Measurements from ENCODE around the gene RFFL. TPM values are rescaled to one million over a fixed set of nuclear protein-coding genes. Genes with fewer than 3 reads are reported as not detected.

Gene RFFL
- total and polyA plus RNA-seq, 8 donors: 3.6 to 24.4 (median 16.7) TPM

DNA sequence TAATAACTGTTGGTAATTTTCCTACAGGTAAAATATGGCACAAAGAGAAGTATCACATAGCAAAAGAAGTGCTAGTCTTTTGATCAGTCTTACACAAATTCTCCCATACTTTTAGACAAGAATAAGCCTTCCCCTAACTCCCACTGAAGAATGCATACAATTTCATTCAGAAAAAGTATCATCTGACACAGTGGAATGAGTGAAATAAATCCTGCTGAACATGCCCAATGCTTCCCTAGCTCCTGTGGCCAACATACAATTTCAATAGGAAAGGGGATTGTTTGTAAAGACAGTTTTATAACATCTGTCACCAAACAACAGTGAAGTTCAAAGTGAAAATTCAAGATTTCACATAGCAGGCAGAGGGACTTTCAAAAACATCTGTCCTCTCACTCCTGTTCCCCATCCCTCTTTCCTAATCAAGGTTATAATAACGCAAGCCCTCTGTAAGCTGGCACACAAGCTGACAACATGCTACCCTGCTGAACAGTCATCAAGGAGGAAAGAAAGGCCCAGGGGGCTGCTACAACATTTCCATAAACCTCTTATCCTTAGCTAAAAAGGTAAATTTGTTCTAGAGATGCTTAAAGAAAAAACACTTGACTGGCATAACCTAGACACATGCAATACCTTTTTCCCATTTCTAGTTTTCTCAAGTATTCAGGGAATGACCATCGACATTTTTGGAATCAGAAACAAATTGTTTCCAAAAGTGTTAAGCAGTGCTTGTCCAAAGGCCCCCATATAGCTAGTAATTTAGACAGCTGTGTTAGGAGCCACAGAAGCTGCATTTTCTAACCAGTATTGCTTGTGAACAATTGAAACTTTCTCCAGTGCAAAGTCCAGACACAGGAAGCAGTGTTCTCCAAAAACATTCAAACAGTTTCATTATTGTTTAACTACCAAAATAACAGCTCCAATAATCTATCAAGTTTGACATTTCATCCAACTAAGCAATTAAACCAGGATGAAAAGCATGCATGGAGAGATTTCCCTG, 11.5 kb upstream of the RFFL start:
- H3K27ac ChIP-seq: peak overlapping the region in 3 of 4 donors; percentile 11 to 66 (median 64)
- DNase-seq (no peak), FAIRE-seq (no peak), ATAC-seq (peak; percentile 64 to 90 (median 82))
- no peaks in the 10 kb centered on the region for H3K9me3 ChIP-seq
- intact Hi-C loops (cut with DNase I): loop anchor here in 1 of 3 donors (5.0 kb wide), 1 partner anchor 73 kb away; no protein-coding TSS in a partner anchor
- WGBS, 2 donors: 11 to 18% methylated on average over 2 of the region's 2 CpGs
- no peaks in the 10 kb centered on the region for H3K27me3 ChIP-seq
- H3K4me3 ChIP-seq: peak overlapping the region in 1 of 4 donors; percentile 17
- H3K4me1 ChIP-seq: peaks cover 4 to 24% (median 23%) of the 10 kb centered on the region in 3 donors
- TF ChIP-seq, protein P1, sequence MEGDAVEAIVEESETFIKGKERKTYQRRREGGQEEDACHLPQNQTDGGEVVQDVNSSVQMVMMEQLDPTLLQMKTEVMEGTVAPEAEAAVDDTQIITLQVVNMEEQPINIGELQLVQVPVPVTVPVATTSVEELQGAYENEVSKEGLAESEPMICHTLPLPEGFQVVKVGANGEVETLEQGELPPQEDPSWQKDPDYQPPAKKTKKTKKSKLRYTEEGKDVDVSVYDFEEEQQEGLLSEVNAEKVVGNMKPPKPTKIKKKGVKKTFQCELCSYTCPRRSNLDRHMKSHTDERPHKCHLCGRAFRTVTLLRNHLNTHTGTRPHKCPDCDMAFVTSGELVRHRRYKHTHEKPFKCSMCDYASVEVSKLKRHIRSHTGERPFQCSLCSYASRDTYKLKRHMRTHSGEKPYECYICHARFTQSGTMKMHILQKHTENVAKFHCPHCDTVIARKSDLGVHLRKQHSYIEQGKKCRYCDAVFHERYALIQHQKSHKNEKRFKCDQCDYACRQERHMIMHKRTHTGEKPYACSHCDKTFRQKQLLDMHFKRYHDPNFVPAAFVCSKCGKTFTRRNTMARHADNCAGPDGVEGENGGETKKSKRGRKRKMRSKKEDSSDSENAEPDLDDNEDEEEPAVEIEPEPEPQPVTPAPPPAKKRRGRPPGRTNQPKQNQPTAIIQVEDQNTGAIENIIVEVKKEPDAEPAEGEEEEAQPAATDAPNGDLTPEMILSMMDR (IDR thresholded peaks at IDR 0.05): no peak
- H3K36me3 ChIP-seq: no peaks in the 10 kb centered on the region

DNA sequence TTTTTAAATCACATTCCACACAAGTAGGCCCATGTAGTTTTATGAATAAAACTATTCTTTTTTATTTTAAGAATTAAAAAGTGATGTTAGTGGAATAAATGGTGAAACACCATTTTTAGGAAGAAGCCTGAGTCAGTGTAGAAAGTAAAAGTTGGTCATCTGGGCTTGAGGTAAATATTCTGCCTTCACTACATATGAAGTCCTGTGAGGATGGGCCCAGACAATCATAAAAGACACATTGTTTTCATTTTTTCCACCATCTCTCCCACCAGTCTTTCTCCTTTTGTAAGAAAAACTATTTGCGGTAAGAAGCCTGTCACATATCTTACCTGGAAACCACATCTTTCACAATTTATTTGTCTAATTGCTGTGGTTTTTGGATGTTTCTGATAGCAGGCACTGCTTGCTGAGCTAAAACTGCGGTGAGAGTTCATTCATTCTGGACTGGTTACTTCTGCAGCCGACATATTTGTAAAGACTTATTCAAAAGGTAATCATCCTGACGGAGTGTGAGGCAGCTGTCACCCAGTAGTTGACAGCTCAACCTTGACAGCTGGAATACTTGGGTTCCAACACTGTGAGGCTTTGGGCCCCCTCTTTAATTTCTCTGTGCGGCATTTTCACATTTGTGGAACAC, 10.6 kb upstream of the RFFL start:
- Histone ChIP-seq H3K27ac (peak overlapping the region in 2 of 4 donors; percentile 64 to 66), H3K4me3 (no peak overlapping the region), H3K9me3 (no peaks in the 10 kb centered on the region), H3K4me1 (peaks cover 4 to 32% (median 30%) of the 10 kb centered on the region in 3 donors), H3K36me3 (no peaks in the 10 kb centered on the region), H3K27me3 (no peaks in the 10 kb centered on the region)
- intact Hi-C loops (cut with DNase I): no loop called here
- DNase-seq (no peak), FAIRE-seq (no peak), ATAC-seq (peak in 2 of 4 donors; percentile 22 to 24)
- TF ChIP-seq, protein P1 (IDR thresholded peaks at IDR 0.05): no peak
- WGBS, 2 donors: 34% methylated on average over 5 of the region's 5 CpGs

DNA sequence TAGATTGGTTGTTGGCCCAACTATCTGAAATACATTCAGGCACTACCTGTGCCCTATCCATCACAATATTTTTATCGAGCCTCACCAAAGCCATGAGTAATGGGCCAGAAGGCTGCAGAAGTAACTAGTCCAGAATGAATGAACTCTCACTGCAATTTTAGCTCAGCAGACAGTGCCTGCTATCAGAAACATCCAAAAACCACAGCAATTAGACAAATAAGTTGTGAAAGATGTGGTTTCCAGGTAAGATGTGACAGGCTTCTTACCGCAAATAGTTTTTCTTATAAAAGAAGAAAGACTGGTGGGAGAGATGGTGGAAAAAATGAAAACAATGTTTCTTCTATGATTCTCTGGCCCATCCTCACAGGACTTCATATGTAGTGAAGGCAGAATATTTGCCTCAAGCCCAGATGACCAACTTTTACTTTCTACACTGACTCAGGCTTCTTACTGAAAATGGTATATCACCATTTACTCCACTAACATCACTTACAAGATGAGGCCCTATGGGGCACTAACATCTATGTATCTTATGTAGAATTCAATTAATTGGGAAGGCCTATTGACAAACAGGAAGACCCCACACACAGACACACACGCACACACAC, 9.8 kb upstream of the RFFL start:
- H3K36me3 ChIP-seq: no peaks in the 10 kb centered on the region
- intact Hi-C loops (cut with DNase I): no loop called here
- FAIRE-seq (no peak), ATAC-seq (no peak), DNase-seq (no peak)
- H3K4me3 ChIP-seq: no peak overlapping the region
- H3K4me1 ChIP-seq: peaks cover 4 to 40% (median 38%) of the 10 kb centered on the region in 3 donors
- no peaks in the 10 kb centered on the region for H3K27me3 ChIP-seq
- H3K9me3 ChIP-seq: no peaks in the 10 kb centered on the region
- 86 to 91% methylated on average over 3 of the region's 3 CpGs for WGBS, 2 donors
- TF ChIP-seq, protein P1 (IDR thresholded peaks at IDR 0.05): no peak
- peak overlapping the region in 2 of 4 donors; percentile 64 to 66 for H3K27ac ChIP-seq

DNA sequence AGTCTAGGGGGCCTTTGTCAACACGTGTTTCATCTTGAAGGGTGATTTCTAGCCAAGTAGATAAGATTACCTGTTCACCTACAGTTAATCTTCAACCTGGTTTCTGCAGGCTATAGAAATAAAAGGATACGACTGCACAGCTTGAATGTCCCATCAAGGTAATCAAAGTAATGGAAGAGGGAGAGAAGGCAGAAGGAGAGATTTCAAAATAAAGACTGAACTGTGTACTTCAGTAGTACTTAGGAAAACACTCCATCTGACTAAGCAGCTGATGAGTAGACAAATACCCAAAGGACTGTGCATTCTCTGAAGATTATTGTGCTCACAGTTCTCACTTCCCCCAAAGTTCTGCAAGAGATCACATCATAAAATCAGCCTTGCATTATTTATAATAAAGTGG, 5.8 kb upstream of the RFFL start:
- no peak for DNase-seq
- no peak for FAIRE-seq
- Histone ChIP-seq H3K9me3 (no peaks in the 10 kb centered on the region), H3K36me3 (no peaks in the 10 kb centered on the region), H3K27ac (peak overlapping the region in 1 of 4 donors; percentile 31), H3K27me3 (no peaks in the 10 kb centered on the region), H3K4me1 (peaks cover 8 to 36% (median 34%) of the 10 kb centered on the region in 3 donors), H3K4me3 (no peak overlapping the region)
- 7 to 14% methylated on average over 2 of the region's 2 CpGs for WGBS, 2 donors
- TF ChIP-seq, protein P1 (IDR thresholded peaks at IDR 0.05): no peak
- peak in 2 of 4 donors; percentile 28 to 54 for ATAC-seq
- intact Hi-C loops (cut with DNase I): no loop called here
